Measurements from ENCODE around the gene RAD9A.

RAD9A gene

DNA sequence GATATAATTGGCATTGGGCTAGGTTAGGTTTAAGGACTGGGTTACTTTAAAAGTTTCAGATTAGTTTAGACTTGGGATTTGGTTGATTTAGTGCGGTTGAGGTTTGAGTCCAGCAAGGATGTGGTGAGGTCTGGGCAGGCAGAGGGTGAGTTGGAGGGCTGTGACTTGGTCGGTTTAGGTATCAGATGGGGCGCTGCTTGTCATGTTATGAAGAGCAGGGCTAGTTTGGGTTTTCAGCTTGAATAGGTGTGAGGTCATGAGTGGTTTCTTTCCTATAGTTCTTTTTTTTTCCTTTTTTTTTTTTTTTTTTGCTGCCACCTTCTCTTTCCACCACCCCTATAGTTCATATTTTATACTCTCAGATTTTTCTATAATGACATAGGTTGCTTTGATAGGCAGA, 23.2 kb upstream of the RAD9A start:
- Histone ChIP-seq H3K9ac (ENCODE audit: low read length) (no peak overlapping the region), H3K27ac (ENCODE audit: low read length) (no peak overlapping the region), H3K4me2 (ENCODE audit: low read length) (no peak overlapping the region), H3K79me2 (ENCODE audit: low read length) (peaks cover 29% of the 10 kb centered on the region), H3K4me1 (ENCODE audit: low read length) (peaks cover 13% of the 10 kb centered on the region), H3K27me3 (ENCODE audit: low read depth, low read length) (no peaks in the 10 kb centered on the region), H3K4me3 (ENCODE audit: low read length) (no peak overlapping the region), H3K36me3 (replicated peaks; ENCODE audit: low read depth, low read length) (peaks cover 8% of the 10 kb centered on the region), H2AFZ (ENCODE audit: low read depth, low read length) (no peak overlapping the region), H4K20me1 (ENCODE audit: insufficient read depth, low read length) (peaks cover 10% of the 10 kb centered on the region; the same call in 1 of the 2 replicates), H3K9me3 (ENCODE audit: insufficient read depth, low read length) (no peaks in the 10 kb centered on the region)
- TF ChIP-seq, protein P1, sequence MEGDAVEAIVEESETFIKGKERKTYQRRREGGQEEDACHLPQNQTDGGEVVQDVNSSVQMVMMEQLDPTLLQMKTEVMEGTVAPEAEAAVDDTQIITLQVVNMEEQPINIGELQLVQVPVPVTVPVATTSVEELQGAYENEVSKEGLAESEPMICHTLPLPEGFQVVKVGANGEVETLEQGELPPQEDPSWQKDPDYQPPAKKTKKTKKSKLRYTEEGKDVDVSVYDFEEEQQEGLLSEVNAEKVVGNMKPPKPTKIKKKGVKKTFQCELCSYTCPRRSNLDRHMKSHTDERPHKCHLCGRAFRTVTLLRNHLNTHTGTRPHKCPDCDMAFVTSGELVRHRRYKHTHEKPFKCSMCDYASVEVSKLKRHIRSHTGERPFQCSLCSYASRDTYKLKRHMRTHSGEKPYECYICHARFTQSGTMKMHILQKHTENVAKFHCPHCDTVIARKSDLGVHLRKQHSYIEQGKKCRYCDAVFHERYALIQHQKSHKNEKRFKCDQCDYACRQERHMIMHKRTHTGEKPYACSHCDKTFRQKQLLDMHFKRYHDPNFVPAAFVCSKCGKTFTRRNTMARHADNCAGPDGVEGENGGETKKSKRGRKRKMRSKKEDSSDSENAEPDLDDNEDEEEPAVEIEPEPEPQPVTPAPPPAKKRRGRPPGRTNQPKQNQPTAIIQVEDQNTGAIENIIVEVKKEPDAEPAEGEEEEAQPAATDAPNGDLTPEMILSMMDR (IDR thresholded peaks at IDR 0.05; ENCODE audit: low read depth, low read length) = no peak
- no peak for TF ChIP-seq EZH2phosphoT487 (IDR thresholded peaks at IDR 0.05; ENCODE audit: low read depth)

GRCh38 chr11:67369275-67369674, 22.5 kb upstream of the RAD9A start:
- H3K27ac ChIP-seq (ENCODE audit: low read length) = no peak overlapping the region
- no peak overlapping the region for H3K4me2 ChIP-seq (ENCODE audit: low read length)
- no peak overlapping the region for H2AFZ ChIP-seq (ENCODE audit: low read depth, low read length)
- peaks cover 17% of the 10 kb centered on the region for H3K4me1 ChIP-seq (ENCODE audit: low read length)
- H3K27me3 ChIP-seq (ENCODE audit: low read depth, low read length) = no peaks in the 10 kb centered on the region
- H3K79me2 ChIP-seq (ENCODE audit: low read length) = peaks cover 32% of the 10 kb centered on the region
- no peak overlapping the region for H3K9ac ChIP-seq (ENCODE audit: low read length)
- TF ChIP-seq, protein P1 (IDR thresholded peaks at IDR 0.05; ENCODE audit: low read depth, low read length) = no peak
- no peak for TF ChIP-seq EZH2phosphoT487 (IDR thresholded peaks at IDR 0.05; ENCODE audit: low read depth)
- peaks cover 10% of the 10 kb centered on the region; the same call in 1 of the 2 replicates for H4K20me1 ChIP-seq (ENCODE audit: insufficient read depth, low read length)
- no peak overlapping the region for H3K4me3 ChIP-seq (ENCODE audit: low read length)
- H3K36me3 ChIP-seq (replicated peaks; ENCODE audit: low read depth, low read length) = peaks cover 8% of the 10 kb centered on the region
- no peaks in the 10 kb centered on the region for H3K9me3 ChIP-seq (ENCODE audit: insufficient read depth, low read length)

DNA sequence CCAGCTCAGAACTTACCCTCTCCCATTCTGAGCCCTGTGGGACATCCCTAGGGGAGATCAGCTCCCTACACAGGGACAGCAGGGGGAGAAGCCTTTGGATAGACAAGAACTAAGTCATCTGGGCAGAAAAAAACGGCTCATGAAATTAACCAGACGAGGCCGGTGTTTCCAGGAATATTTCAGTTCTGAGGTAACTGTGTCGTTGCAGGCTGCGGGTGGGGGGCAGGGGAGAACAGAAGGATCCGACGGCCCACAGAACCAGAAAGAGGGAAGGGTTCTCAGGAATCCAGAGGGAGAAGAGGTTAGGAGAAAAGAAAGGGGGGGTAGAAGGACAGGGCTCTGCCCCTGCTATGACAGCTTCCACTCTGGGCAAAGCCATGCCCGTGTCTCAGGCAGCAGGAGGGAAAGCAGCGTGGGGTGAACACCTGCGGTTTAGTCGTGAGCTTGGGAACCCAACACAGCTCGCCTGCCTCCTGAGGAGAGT, 21.9 kb upstream of the RAD9A start:
- Histone ChIP-seq H3K9me3 (ENCODE audit: insufficient read depth, low read length) (no peaks in the 10 kb centered on the region), H2AFZ (ENCODE audit: low read depth, low read length) (no peak overlapping the region), H3K27me3 (ENCODE audit: low read depth, low read length) (no peaks in the 10 kb centered on the region), H3K4me1 (ENCODE audit: low read length) (peaks cover 23% of the 10 kb centered on the region), H3K27ac (ENCODE audit: low read length) (no peak overlapping the region), H3K36me3 (replicated peaks; ENCODE audit: low read depth, low read length) (peaks cover 2% of the 10 kb centered on the region), H3K4me2 (ENCODE audit: low read length) (no peak overlapping the region), H3K9ac (ENCODE audit: low read length) (no peak overlapping the region), H3K79me2 (ENCODE audit: low read length) (peaks cover 32% of the 10 kb centered on the region), H4K20me1 (ENCODE audit: insufficient read depth, low read length) (peaks cover 10% of the 10 kb centered on the region; the same call in 1 of the 2 replicates), H3K4me3 (ENCODE audit: low read length) (no peak overlapping the region)
- TF ChIP-seq, protein P1 (IDR thresholded peaks at IDR 0.05; ENCODE audit: low read depth, low read length) = no peak
- no peak for TF ChIP-seq EZH2phosphoT487 (IDR thresholded peaks at IDR 0.05; ENCODE audit: low read depth)

GRCh38 chr11:67370351-67371076, 21.3 kb upstream of the RAD9A start:
- Histone ChIP-seq H3K4me1 (ENCODE audit: low read length) (peaks cover 27% of the 10 kb centered on the region), H3K9ac (ENCODE audit: low read length) (no peak overlapping the region), H2AFZ (ENCODE audit: low read depth, low read length) (no peak overlapping the region), H3K9me3 (ENCODE audit: insufficient read depth, low read length) (no peaks in the 10 kb centered on the region), H3K4me3 (ENCODE audit: low read length) (no peak overlapping the region), H4K20me1 (ENCODE audit: insufficient read depth, low read length) (peaks cover 10% of the 10 kb centered on the region; the same call in 1 of the 2 replicates), H3K4me2 (ENCODE audit: low read length) (no peak overlapping the region), H3K79me2 (ENCODE audit: low read length) (peaks cover 32% of the 10 kb centered on the region), H3K27ac (ENCODE audit: low read length) (no peak overlapping the region), H3K27me3 (ENCODE audit: low read depth, low read length) (peaks cover 2% of the 10 kb centered on the region), H3K36me3 (replicated peaks; ENCODE audit: low read depth, low read length) (no peaks in the 10 kb centered on the region)
- TF ChIP-seq EZH2phosphoT487 (IDR thresholded peaks at IDR 0.05; ENCODE audit: low read depth) = no peak
- TF ChIP-seq, protein P1 (IDR thresholded peaks at IDR 0.05; ENCODE audit: low read depth, low read length) = no peak
